ENCODE results near the gene KCNK7. TPM values are rescaled to one million over a fixed set of nuclear protein-coding genes. Genes with fewer than 3 reads are reported as not detected.

KCNK7 gene
- total and polyA plus RNA-seq, 2 donors (not counting 3 experiments of a cell fraction or from before 2014, with no cell fraction given) = 0.17 to 0.60 TPM

- no peaks in the 10 kb centered on the region for H4K20me1 ChIP-seq (replicated peaks; ENCODE audit: control insufficient read depth, extremely low read depth, insufficient read depth, low read length)
- intact Hi-C loops (cut with micrococcal nuclease) (loop anchor here (1.0 kb wide), 1 partner anchor 17 kb away; no protein-coding TSS in a partner anchor), dilution Hi-C loops (cut with MboI; ENCODE audit: extremely low pct_ligation_motif_present, low sequenced_read_pairs) (no loop called here)
- H3K9me3 ChIP-seq (replicated peaks; ENCODE audit: control insufficient read depth, insufficient read depth, low read length) = no peaks in the 10 kb centered on the region
- H3K4me1 ChIP-seq (ENCODE audit: control insufficient read depth, extremely low read depth, insufficient read depth, low read length) = peaks cover 60% of the 10 kb centered on the region
- FAIRE-seq = peak; percentile 24
- peak overlapping the region; percentile 49 for H3K9ac ChIP-seq (replicated peaks; ENCODE audit: extremely low read depth, insufficient read depth, low read length)
- peaks cover 22% of the 10 kb centered on the region for H3K79me2 ChIP-seq (ENCODE audit: control insufficient read depth, insufficient read depth, low read length)
- POLR2A ChIA-PET = interaction anchor here (1.1 kb wide), 1 partner anchor 17 kb away, joined by 3 read pairs; no protein-coding TSS in a partner anchor
- H3K27ac ChIP-seq (ENCODE audit: insufficient read depth, low read depth, low read length) = peak overlapping the region; percentile 18
- H2AFZ ChIP-seq (ENCODE audit: low read depth, low read length) = no peak overlapping the region
- H3K4me2 ChIP-seq (ENCODE audit: insufficient read depth, low read length) = peak overlapping the region; percentile 68
- TF ChIP-seq, protein P1, sequence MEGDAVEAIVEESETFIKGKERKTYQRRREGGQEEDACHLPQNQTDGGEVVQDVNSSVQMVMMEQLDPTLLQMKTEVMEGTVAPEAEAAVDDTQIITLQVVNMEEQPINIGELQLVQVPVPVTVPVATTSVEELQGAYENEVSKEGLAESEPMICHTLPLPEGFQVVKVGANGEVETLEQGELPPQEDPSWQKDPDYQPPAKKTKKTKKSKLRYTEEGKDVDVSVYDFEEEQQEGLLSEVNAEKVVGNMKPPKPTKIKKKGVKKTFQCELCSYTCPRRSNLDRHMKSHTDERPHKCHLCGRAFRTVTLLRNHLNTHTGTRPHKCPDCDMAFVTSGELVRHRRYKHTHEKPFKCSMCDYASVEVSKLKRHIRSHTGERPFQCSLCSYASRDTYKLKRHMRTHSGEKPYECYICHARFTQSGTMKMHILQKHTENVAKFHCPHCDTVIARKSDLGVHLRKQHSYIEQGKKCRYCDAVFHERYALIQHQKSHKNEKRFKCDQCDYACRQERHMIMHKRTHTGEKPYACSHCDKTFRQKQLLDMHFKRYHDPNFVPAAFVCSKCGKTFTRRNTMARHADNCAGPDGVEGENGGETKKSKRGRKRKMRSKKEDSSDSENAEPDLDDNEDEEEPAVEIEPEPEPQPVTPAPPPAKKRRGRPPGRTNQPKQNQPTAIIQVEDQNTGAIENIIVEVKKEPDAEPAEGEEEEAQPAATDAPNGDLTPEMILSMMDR (IDR thresholded peaks at IDR 0.05; ENCODE audit: extremely low read depth in 1 of 2, insufficient read depth in 1 of 2, low read depth in 1 of 2, low read length in 2 of 2) = no peak
- TF ChIP-seq MYC (IDR thresholded peaks at IDR 0.05; ENCODE audit: low read depth, low read length) = no peak
- H3K27me3 ChIP-seq (ENCODE audit: control insufficient read depth in 2 of 2, insufficient read depth in 2 of 2, low read length in 2 of 2) = no peaks in the 10 kb centered on the region
- H3K9me1 ChIP-seq (replicated peaks; ENCODE audit: control insufficient read depth, extremely low read depth, insufficient read depth, low read length) = no peaks in the 10 kb centered on the region
- CTCF ChIA-PET = interaction anchor here (1.1 to 3.2 kb wide), 7 partner anchors 8 to 37 kb away, joined by 3 to 21 read pairs (median 5); partner anchors contain the start of genes FAM89B and ZNRD2
- peak; percentile 23 for DNase-seq (ENCODE audit: low read depth, low spot score)
- BruUV-seq (replicated peaks) = no TSS peak
- peaks cover 0 to 6% of the 10 kb centered on the region in 2 experiments for H3K36me3 ChIP-seq (ENCODE audit: control insufficient read depth in 2 of 2, extremely low read depth in 1 of 2, insufficient read depth in 2 of 2, low read length in 2 of 2)
- H3K4me3 ChIP-seq (replicated peaks in 1 of 3; ENCODE audit: insufficient read depth in 1 of 3, low read depth in 1 of 3, low read length in 3 of 3) = peak overlapping the region; percentile 25 to 52 (median 48)
These were observed 38.2 kb downstream of the KCNK7 start for GRCh38 chr11:65557280-65558001.

Data from endothelial cell of umbilical vein (primary cell).